ENCODE results near the gene HOMER2.
"Not testable (repeated sequence)": the region's sequence is repeated elsewhere in the genome, so short reads cannot be mapped to it uniquely, and the experiment has no call there.

HOMER2 gene

DNA sequence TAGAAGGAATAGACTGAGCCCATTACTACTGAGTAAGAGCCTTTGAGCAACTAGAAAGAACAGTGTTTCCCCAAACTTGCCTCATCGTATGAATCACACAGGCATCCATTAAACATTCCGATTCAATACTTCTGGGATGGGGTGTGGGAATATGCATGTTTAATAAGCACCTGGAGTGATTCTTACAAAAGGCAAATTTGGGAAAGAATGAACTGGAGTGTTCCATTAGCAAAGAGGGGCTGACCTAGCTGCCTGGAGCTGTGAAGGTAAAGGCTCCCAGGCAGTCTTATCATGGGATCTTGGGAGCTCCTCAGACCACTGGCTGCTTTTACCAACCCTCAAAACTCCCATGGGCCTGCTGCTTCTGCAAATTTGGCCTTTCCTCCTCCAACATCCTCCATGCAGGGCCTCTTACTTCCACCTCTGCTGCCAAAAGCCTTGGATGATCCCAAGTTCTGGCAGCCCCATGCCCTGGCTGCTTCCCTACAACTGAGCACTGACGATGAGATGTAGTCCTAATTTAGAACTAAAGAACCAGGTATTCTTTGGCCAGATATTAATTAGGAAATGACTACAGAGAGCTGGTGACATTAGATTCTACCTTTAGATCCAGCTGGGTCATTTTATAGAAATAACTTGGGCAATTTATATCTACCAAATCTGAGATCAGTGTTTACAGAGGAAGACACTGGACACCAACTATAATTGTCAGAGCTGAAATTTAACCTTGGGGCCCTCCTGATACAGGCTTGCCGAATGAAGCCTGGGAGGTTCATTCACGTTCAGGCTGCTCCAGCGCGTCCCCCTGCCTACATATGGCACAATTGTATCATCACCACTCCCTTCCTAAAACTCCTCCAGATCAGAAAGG lies 11.2 kb upstream of the HOMER2 start:
- DNase-seq = no peak

DNA sequence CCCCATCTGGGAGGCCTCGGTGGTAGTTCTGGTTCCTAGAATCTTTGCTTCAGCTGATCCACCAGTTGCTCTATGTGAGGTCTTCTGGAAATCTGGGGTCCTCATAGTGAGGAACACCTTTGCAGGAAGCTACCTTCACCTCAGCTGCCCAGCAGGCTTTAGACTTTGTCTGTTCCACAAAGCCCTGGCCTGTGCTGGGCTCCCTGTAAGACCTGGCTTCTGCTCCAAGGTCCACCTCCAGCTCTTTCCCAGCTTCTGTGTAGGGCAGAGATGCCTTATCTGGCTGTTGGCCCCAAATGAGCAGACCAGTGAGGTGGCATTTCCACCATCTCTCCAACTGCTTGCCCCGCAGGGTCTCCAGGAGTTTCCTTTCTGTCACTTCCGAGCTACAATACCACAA lies 8.2 kb upstream of the HOMER2 start:
- DNase-seq = no peak

DNA sequence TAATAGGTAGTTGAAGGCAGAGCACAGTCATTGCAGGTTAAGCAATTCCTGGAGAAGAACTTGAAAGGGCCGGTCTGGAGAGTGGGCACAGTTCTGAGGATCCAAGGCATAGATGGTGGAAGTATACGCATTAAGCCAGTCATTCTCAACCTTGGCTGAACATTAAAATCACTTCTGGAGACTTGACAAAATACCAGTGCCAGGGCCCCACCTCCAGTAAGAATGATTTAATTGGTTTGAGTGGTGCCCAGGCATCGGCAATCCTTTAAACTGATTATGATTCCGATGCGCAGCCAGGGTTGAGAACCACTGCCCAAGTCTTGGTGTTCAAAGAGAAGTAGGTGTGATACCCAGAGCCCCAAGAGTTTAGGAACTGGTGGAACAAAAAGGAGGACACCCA lies 6.9 kb upstream of the HOMER2 start:
- DNase-seq = no peak

- no peak for DNase-seq
Measured at GRCh38 chr15:82958638-82959037, 6.1 kb upstream of the HOMER2 start.

GRCh38 chr15:82951472-82952157 lies 905 bp downstream of the HOMER2 start:
- no peak for DNase-seq

DNA sequence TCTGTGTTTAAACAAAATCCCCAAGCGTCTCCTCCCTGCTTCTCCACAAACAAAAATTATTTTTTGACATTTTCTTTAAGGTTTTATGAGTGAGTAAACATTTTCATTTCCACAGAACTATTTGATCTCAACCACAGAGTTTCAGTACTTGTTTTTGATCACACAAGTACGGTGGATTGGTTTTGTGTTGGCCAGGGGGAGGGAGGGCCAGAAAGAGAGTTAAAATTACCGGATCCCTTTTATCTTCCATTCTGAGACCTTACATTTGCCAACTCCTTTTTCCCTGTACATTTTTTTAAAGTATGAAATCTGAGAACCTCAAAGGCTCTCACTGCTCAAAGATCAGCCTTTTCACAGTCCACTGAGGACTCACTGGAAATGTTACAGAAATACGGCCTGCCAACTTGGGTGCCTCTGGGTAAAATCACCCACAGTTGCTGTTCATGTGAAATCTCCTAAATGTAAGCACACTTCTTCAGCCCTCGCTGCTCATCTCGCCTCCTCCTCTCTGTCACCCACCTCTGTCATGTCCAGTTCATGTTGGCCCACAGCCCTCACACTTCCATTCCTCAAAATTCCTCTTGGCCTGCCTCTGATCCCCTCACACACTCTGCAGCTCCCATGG lies 1.7 kb downstream of the HOMER2 start:
- DNase-seq = no peak

DNA sequence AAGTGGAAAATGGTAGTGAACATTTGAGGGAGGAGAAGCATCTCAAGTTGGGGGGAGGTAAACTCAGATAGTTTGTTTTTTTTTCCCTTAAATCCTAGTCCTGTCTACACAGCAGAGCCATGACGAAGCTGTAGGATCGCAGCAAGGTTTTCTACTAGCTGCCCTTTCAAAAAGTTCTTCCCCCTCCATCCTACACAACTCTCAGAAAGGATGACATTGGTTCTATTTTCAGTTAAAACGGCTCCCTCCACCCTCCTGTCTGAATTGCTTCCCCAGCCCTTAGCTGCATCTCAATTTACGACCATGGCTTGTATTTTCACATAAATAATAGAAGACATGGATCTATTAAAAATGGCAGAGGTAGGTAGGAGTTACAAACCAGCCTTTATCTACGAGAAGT lies 2.2 kb downstream of the HOMER2 start:
- DNase-seq = no peak

- no peak for DNase-seq
Measured at GRCh38 chr15:82946155-82946701, 6.3 kb downstream of the HOMER2 start.

- no peak for DNase-seq
Measured at GRCh38 chr15:82945326-82945725, 7.2 kb downstream of the HOMER2 start.

GRCh38 chr15:82944821-82945220 lies 7.7 kb downstream of the HOMER2 start:
- DNase-seq = no peak

- DNase-seq = no peak
Measured at GRCh38 chr15:82944056-82944455, 8.5 kb downstream of the HOMER2 start.

- no peak for DNase-seq
Measured at GRCh38 chr15:82943176-82943575, 9.3 kb downstream of the HOMER2 start.

DNA sequence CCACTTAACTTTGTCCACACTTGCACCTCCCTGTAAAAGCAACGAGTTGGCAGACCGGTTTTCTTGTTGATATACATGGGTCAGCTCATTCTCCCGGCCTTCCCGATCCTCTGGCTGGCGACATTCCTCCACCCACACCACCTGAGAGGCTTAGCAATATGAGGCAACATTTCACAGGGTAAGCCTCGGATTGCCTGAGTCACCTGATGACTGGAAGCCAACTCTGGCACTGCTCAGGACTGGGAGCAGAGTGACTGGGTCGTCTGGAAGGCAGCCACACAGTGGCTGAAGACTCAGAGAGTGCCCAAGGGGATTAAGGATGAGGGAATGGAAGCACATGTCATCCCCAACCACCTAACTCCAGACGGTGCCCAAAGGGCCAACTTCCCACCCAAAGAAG lies 9.8 kb downstream of the HOMER2 start:
- DNase-seq = no peak

DNA sequence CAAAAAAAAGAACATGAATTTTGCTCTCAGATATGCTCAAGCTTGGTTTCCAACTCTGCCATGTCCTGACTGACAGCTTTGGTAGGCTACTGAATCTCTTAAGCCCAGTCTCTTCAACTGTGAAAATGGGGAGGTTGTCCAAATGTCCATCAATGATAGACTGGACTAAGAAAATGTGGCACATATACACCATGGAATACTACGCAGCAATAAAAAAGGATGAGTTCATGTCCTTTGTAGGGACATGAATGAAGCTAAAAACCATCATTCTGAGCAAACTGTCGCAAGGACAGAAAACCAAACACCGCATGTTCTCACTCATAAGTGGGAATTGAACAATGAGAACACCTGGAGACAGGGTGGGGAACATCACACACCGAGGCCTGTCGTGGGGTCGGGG lies 12.8 kb downstream of the HOMER2 start:
- not testable (repeated sequence) for DNase-seq

- no peak for DNase-seq
Measured at GRCh38 chr15:82937712-82938058, 14.8 kb downstream of the HOMER2 start.

GRCh38 chr15:82936966-82937711 lies 15.4 kb downstream of the HOMER2 start:
- no peak for DNase-seq

DNA sequence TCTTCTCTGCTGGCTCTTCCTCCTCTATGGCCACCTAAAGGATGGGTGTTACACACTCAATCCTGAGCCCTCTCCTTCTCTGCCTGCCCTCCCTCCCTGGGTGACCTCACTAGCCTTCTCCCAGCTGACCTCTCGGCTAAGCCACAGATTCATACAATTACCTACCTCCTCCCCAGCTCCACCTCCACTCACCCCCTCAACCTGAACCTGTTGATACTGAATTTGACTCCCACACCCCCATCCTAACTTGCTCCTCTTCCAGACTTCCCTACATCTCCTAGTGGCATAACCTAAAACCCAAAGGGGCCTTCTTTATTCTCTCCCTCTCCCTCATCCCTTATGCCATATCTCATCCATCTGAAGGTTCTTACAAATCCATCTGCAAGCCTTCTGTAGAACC lies 17.1 kb downstream of the HOMER2 start:
- DNase-seq = no peak

- no peak for DNase-seq
Measured at GRCh38 chr15:82934100-82934880, 18.2 kb downstream of the HOMER2 start.

GRCh38 chr15:82933576-82933975 lies 18.9 kb downstream of the HOMER2 start:
- DNase-seq = no peak

GRCh38 chr15:82931221-82931620 lies 21.3 kb downstream of the HOMER2 start:
- no peak for DNase-seq

GRCh38 chr15:82930461-82930860 lies 22.1 kb downstream of the HOMER2 start:
- no peak for DNase-seq

GRCh38 chr15:82928711-82929110 lies 23.8 kb downstream of the HOMER2 start:
- DNase-seq = no peak
